SK-N-MC (cell line): ENCODE measurements around the gene POTEF.
"Not testable (repeated sequence)": the region's sequence is repeated elsewhere in the genome, so short reads cannot be mapped to it uniquely, and the experiment has no call there.

Source experiments
- EZH2 ChIP-seq: fragments of 200-600 bp; sonication (generic); IDR thresholded peaks from one replicate; pipeline ENCODE4 v1.6.1; 2017; ENCODE audit warnings: antibody characterized with exemption
- POLR2AphosphoS5 ChIP-seq: IDR thresholded peaks from 2 replicates; pipeline ENCODE4 v1.6.1; 2012; ENCODE audit warnings: mild to moderate bottlenecking, low read depth, low read length, borderline replicate concordance

DNA sequence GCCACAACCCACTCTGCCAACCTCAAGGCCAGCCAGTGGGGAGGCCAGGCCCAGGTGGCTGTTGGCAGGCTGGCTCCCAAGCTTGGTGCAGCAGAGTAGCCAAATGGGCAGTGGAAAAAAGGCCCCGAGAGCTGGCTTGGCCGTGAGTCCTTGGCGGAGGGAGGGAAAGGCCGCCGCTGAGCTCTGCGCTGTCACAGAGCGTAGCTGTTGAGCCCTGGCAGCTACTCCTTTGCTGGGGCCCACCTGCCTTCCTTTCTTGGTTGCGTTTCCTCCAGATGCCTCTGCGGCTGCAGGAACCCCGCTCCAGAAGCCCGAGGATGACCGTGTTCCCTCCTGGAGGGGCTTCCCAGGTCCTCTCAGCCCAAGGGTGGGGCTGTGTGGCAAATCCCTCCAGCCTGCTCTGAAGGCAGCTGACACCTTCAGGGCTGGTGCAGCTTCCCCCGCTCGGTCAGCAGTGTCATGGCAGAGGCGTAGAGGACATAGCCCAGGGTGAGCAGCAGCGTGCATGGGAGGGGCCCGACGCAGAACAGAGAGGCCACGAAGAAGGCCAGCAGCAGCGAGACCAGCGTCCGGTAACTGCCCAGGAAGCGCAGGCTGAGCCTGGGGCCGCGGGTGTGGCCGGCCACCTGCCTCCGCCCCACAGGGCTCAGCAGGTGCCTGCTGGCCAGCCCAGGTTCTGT lies 23.3 kb upstream of the POTEF start:
- TF ChIP-seq EZH2, POLR2AphosphoS5: not testable (repeated sequence)
